HL-60 (cell line): Measurements from ENCODE around the gene SSPN.

Experiments used
- GABPA ChIP-seq: IDR thresholded peaks from 2 replicates; pipeline ENCODE4 v1.6.1; 2012; ENCODE audit warnings: low read depth
- TF ChIP-seq, protein P1 (sequence below): IDR thresholded peaks from one replicate; pipeline ENCODE4 v1.5.1; 2011; ENCODE audit warnings: low read length, control low read depth, inconsistent platforms; ENCODE audit not compliant: insufficient read depth

DNA sequence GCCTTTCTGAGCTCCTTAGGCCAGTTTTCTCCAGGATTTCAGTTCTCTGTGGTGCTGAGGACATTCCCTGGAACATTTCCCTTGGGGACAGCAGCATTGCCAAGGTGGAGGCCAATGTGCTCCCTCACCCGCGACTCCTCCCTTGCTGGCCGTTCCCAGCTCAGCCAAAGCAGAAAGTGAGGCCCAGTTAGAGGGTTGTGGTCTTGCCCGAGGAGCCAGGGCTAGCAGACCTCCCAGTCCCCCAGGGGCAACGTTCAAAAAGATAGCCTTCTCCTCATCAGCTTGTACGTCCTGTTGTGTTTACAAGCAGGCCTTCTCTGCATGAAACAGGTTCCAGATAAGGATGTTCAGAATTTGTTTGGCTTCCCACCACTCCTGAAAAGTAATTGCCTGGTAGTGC is 78.4 kb downstream of the SSPN start:
- TF ChIP-seq, protein P1, sequence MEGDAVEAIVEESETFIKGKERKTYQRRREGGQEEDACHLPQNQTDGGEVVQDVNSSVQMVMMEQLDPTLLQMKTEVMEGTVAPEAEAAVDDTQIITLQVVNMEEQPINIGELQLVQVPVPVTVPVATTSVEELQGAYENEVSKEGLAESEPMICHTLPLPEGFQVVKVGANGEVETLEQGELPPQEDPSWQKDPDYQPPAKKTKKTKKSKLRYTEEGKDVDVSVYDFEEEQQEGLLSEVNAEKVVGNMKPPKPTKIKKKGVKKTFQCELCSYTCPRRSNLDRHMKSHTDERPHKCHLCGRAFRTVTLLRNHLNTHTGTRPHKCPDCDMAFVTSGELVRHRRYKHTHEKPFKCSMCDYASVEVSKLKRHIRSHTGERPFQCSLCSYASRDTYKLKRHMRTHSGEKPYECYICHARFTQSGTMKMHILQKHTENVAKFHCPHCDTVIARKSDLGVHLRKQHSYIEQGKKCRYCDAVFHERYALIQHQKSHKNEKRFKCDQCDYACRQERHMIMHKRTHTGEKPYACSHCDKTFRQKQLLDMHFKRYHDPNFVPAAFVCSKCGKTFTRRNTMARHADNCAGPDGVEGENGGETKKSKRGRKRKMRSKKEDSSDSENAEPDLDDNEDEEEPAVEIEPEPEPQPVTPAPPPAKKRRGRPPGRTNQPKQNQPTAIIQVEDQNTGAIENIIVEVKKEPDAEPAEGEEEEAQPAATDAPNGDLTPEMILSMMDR: no peak
- TF ChIP-seq GABPA: no peak
